ENCODE measurements around the gene RAB8B.
A peak's percentile ranks its signal among the peaks of the same experiment; 100 is the strongest.

The RAB8B gene

GRCh38 chr15:63185206-63185605, 4.2 kb upstream of the RAB8B start:
- H3K4me3 ChIP-seq (ENCODE audit: low read depth, low read length): no peak overlapping the region
- TF ChIP-seq, protein P1, sequence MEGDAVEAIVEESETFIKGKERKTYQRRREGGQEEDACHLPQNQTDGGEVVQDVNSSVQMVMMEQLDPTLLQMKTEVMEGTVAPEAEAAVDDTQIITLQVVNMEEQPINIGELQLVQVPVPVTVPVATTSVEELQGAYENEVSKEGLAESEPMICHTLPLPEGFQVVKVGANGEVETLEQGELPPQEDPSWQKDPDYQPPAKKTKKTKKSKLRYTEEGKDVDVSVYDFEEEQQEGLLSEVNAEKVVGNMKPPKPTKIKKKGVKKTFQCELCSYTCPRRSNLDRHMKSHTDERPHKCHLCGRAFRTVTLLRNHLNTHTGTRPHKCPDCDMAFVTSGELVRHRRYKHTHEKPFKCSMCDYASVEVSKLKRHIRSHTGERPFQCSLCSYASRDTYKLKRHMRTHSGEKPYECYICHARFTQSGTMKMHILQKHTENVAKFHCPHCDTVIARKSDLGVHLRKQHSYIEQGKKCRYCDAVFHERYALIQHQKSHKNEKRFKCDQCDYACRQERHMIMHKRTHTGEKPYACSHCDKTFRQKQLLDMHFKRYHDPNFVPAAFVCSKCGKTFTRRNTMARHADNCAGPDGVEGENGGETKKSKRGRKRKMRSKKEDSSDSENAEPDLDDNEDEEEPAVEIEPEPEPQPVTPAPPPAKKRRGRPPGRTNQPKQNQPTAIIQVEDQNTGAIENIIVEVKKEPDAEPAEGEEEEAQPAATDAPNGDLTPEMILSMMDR (IDR thresholded peaks at IDR 0.05; ENCODE audit: low read depth, low read length): no peak
- TF ChIP-seq POLR2A (IDR thresholded peaks at IDR 0.05; ENCODE audit: extremely low read depth, insufficient read length): no peak
- TF ChIP-seq, protein P2, sequence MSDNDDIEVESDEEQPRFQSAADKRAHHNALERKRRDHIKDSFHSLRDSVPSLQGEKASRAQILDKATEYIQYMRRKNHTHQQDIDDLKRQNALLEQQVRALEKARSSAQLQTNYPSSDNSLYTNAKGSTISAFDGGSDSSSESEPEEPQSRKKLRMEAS (IDR thresholded peaks at IDR 0.05; ENCODE audit: low read depth, low read length): no peak
- no peak for TF ChIP-seq MYC (IDR thresholded peaks at IDR 0.05; ENCODE audit: low read depth, low read length)
- no peak for DNase-seq (ENCODE audit: low read depth)

GRCh38 chr15:63186065-63186464, 3.3 kb upstream of the RAB8B start:
- no peak overlapping the region for H3K4me3 ChIP-seq (ENCODE audit: low read depth, low read length)
- TF ChIP-seq, protein P2 (IDR thresholded peaks at IDR 0.05; ENCODE audit: low read depth, low read length): no peak
- no peak for TF ChIP-seq MYC (IDR thresholded peaks at IDR 0.05; ENCODE audit: low read depth, low read length)
- TF ChIP-seq, protein P1 (IDR thresholded peaks at IDR 0.05; ENCODE audit: low read depth, low read length): no peak
- TF ChIP-seq POLR2A (IDR thresholded peaks at IDR 0.05; ENCODE audit: extremely low read depth, insufficient read length): no peak
- DNase-seq (ENCODE audit: low read depth): no peak

DNA sequence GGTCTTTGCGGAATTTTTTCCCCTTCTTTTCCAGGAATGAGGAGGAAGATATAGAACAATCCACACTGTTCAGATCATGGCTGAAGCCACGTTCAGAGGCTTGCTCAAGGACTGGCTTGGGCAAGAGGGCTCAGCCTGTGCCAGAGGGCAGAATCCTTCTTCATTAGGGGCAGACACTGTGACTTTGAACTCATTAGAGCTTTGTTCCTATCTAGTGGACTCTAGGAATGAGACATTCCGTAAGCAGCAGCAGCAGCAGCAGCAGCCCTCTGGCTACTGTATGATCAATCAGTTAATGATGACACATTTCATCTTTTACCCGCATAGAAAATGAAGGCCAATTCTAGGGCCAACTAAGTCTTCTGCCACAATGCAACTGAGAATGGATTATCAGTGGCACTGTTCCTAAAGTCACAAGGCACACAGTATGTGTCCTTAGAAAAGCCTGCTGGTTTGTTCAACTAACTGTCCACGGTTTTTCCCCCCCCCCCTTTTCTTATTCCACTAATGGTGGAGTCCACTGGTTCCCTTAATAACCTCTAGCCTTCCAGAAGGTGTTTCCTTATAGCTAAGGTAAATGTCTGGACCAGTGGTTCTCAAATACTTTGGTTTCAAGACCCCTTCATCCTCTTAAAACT, 1.7 kb upstream of the RAB8B start:
- no peak for DNase-seq (ENCODE audit: low read depth)
- TF ChIP-seq POLR2A (IDR thresholded peaks at IDR 0.05; ENCODE audit: extremely low read depth, insufficient read length): no peak
- TF ChIP-seq, protein P2 (IDR thresholded peaks at IDR 0.05; ENCODE audit: low read depth, low read length): no peak
- TF ChIP-seq MYC (IDR thresholded peaks at IDR 0.05; ENCODE audit: low read depth, low read length): no peak
- TF ChIP-seq, protein P1 (IDR thresholded peaks at IDR 0.05; ENCODE audit: low read depth, low read length): no peak
- H3K4me3 ChIP-seq (ENCODE audit: low read depth, low read length): no peak overlapping the region

DNA sequence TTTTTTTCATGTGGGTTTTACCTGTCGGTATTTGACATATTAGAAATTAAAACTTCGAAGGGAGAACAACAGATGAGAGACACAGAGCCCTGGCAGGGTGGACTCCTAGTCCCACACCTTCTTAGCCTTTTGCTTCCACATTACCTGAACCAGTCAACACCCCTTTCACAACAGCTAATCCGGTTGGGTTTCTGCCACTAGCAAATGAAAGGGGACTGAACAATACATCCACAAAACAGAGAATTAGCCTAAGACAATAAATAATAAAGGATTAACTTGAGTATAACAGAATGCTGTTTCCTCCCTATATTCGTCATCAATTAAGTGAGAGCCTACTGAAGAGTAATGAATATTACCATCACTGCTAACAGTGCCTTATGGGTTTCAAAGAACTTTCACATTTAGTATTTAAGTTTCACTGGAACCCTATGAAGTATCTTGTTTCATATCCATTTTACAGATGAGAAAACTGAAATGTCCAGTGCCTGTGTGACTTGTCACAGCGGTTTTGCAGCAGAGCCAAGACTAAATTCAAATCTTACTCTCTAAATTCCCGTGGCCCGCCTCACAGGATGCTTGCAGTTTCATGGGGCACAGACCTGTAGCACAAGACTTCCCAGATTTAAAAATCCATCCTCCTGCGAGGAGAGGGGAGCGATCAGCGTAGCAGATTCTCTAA, 1.0 kb upstream of the RAB8B start:
- TF ChIP-seq MYC (IDR thresholded peaks at IDR 0.05; ENCODE audit: low read depth, low read length) (no peak), POLR2A (IDR thresholded peaks at IDR 0.05; ENCODE audit: extremely low read depth, insufficient read length) (no peak)
- TF ChIP-seq, protein P2 (IDR thresholded peaks at IDR 0.05; ENCODE audit: low read depth, low read length): no peak
- TF ChIP-seq, protein P1 (IDR thresholded peaks at IDR 0.05; ENCODE audit: low read depth, low read length): no peak
- no peak for DNase-seq (ENCODE audit: low read depth)
- peak overlapping the region; percentile 64 for H3K4me3 ChIP-seq (ENCODE audit: low read depth, low read length)

- TF ChIP-seq POLR2A (IDR thresholded peaks at IDR 0.05; ENCODE audit: extremely low read depth, insufficient read length): no peak
- peak overlapping the region; percentile 71 for H3K4me3 ChIP-seq (ENCODE audit: low read depth, low read length)
- DNase-seq (ENCODE audit: low read depth): peak; percentile 46
Measured at GRCh38 chr15:63189941-63190768, 749 bp downstream of the RAB8B start.

Data from NB4 (cell line).